ENCODE measurements around the gene CERS6.
"Not testable (repeated sequence)": the region's sequence is repeated elsewhere in the genome, so short reads cannot be mapped to it uniquely, and the experiment has no call there.

- TF ChIP-seq, protein P1, sequence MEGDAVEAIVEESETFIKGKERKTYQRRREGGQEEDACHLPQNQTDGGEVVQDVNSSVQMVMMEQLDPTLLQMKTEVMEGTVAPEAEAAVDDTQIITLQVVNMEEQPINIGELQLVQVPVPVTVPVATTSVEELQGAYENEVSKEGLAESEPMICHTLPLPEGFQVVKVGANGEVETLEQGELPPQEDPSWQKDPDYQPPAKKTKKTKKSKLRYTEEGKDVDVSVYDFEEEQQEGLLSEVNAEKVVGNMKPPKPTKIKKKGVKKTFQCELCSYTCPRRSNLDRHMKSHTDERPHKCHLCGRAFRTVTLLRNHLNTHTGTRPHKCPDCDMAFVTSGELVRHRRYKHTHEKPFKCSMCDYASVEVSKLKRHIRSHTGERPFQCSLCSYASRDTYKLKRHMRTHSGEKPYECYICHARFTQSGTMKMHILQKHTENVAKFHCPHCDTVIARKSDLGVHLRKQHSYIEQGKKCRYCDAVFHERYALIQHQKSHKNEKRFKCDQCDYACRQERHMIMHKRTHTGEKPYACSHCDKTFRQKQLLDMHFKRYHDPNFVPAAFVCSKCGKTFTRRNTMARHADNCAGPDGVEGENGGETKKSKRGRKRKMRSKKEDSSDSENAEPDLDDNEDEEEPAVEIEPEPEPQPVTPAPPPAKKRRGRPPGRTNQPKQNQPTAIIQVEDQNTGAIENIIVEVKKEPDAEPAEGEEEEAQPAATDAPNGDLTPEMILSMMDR (conservative IDR thresholded peaks at IDR 0.05 in 1 of 2, IDR thresholded peaks at IDR 0.05 in 1 of 2; ENCODE audit: extremely low read depth in 1 of 2, insufficient read depth in 1 of 2, low read depth in 1 of 2, low read length in 2 of 2): not testable (repeated sequence)
- TF ChIP-seq EZH2 (IDR thresholded peaks at IDR 0.05; ENCODE audit: borderline replicate concordance, low read length): not testable (repeated sequence)
These were observed 43.8 kb upstream of the CERS6 start for GRCh38 chr2:168412301-168412700.

Measured in mammary epithelial cell (primary cell).